Psoas muscle (tissue), 8 donors: Measurements from ENCODE around the gene NFATC1. TPM values are rescaled to one million over a fixed set of nuclear protein-coding genes. Genes with fewer than 3 reads are reported as not detected.

ENCODE experiments used
- ATAC-seq, 4 donors: fragments of 200-7000 bp; cut with Tn5 transposase; one replicate each; pipeline ENCODE4 v1.9.1; 2020; ENCODE audit warnings: moderate library complexity in 3 of 4, mild to moderate bottlenecking in 2 of 4
- DNase-seq, 2 donors: peaks; one replicate each; pipeline ENCODE4 v3.0.0-alpha.2; 2020
- H3K27ac ChIP-seq: fragments of 200-600 bp; one replicate; pipeline ENCODE4 v1.8.0; 2022
- H3K27me3 ChIP-seq, 3 donors: fragments of 200-600 bp in 1 of 3; one replicate each; pipeline versions ENCODE4 v1.6.1 to v1.8.0; 2013 to 2022; ENCODE audit warnings: low read length in 2 of 3, mild to moderate bottlenecking in 2 of 3, moderate library complexity in 1 of 3; ENCODE audit not compliant: insufficient read depth in 3 of 3
- H3K36me3 ChIP-seq, 2 donors: fragments of 200-600 bp in 1 of 2; one replicate each; pipeline versions ENCODE4 v1.6.1 to v1.8.0; 2013 to 2022; ENCODE audit warnings: low read depth in 1 of 2, mild to moderate bottlenecking in 1 of 2, moderate library complexity in 1 of 2; ENCODE audit not compliant: insufficient read depth in 1 of 2
- H3K4me1 ChIP-seq: fragments of 200-600 bp; one replicate; pipeline ENCODE4 v1.8.0; 2022
- H3K4me3 ChIP-seq: fragments of 200-600 bp; one replicate; pipeline ENCODE4 v1.8.0; 2022; ENCODE audit warnings: mild to moderate bottlenecking
- H3K9me3 ChIP-seq: fragments of 200-600 bp; one replicate; pipeline ENCODE4 v1.8.0; 2022
- CTCF ChIP-seq: fragments of 200-600 bp; IDR thresholded peaks from one replicate; pipeline ENCODE4 v1.8.0; 2022; ENCODE audit warnings: antibody characterized with exemption
- WGBS, 3 donors: extraction: QIAGEN DNeasy Blood & Tissue Kit; methylation state at CpG; one replicate each; pipeline versions ENCODE4 v1.1.6 to v1.1.7; 2013; 5-methylcytosine and 5-hydroxymethylcytosine counted together
- intact Hi-C, 2 donors: fragments of 100-400 bp; cut with DNase I; formaldehyde crosslinking; loops; one replicate each; pipeline versions ENCODE4 v1.11.0 to v1.14.2; 2022
- polyA plus RNA-seq, 3 donors: library from polyadenylated mRNA; stranded (reverse); fragments of 200-250 nt; gene quantifications; one replicate each; pipeline ENCODE4 v1.2.3, GENCODE V29; 2013
- total RNA-seq, 4 donors: library from RNA; stranded (reverse); fragmentation: NEBNext Ultra II Directional in 2 of 4; extraction: Animal tissue kit (Norgen Biotek cat#: 25700) in 2 of 4; gene quantifications; one replicate each; pipeline versions ENCODE4 v1.2.1 to v1.2.4, GENCODE V29; 2021 to 2023
- donor health status: healthy with polysubstance abuse.
- donor health status: DM: no; HTN: no; CAD: no; lungs with moderate emphysema.
- donor health status: Bipolar disorder and iron deficiency.
- donor health status: healthy.
- donor health status: DM: yes; HTN: yes; CAD: no.
- donor health status: DM: no; HTN: no; CAD: no.
- donor health status: DM: no; HTN: no; CAD: no.
- donor health status: DM: yes; HTN: yes; CAD: no.

The NFATC1 gene
- total and polyA plus RNA-seq, 7 donors: 3.0 to 28.7 (median 21.0) TPM

- TF ChIP-seq CTCF: no peak
- H3K36me3 ChIP-seq: peaks cover 0 to 53% of the 10 kb centered on the region in 2 donors
- no peak for ATAC-seq
Observed at GRCh38 chr18:79360933-79361332, 34.8 kb upstream of the NFATC1 start.

GRCh38 chr18:79361766-79362522 lies 33.8 kb upstream of the NFATC1 start:
- 92 to 94% (median 93%) methylated on average over 20 of the region's 20 CpGs for WGBS, 3 donors
- peaks cover 0 to 52% of the 10 kb centered on the region in 2 donors for H3K36me3 ChIP-seq
- no peak for DNase-seq

More at GRCh38 chr18:79360933-79361332, 34.8 kb upstream of the NFATC1 start:
- H3K4me1 ChIP-seq: no peaks in the 10 kb centered on the region
- no peak overlapping the region for H3K27ac ChIP-seq
- intact Hi-C loops: no loop called here
- H3K4me3 ChIP-seq: no peak overlapping the region
- H3K9me3 ChIP-seq: no peaks in the 10 kb centered on the region
- no peak for DNase-seq
- no peaks in the 10 kb centered on the region for H3K27me3 ChIP-seq
- 95 to 98% (median 97%) methylated on average over 12 of the region's 12 CpGs for WGBS, 3 donors

GRCh38 chr18:79365701-79366100 lies 30.0 kb upstream of the NFATC1 start:
- Histone ChIP-seq H3K4me3 (no peak overlapping the region), H3K36me3 (peaks cover 0 to 37% of the 10 kb centered on the region in 2 donors)

More at GRCh38 chr18:79361766-79362522, 33.8 kb upstream of the NFATC1 start:
- Histone ChIP-seq H3K4me3 (no peak overlapping the region), H3K27ac (no peak overlapping the region), H3K27me3 (no peaks in the 10 kb centered on the region), H3K4me1 (no peaks in the 10 kb centered on the region), H3K9me3 (no peaks in the 10 kb centered on the region)
- no peak for ATAC-seq
- intact Hi-C loops: no loop called here
- TF ChIP-seq CTCF: no peak

GRCh38 chr18:79366177-79367094 lies 29.3 kb upstream of the NFATC1 start:
- DNase-seq: no peak

More at GRCh38 chr18:79365701-79366100, 30.0 kb upstream of the NFATC1 start:
- H3K9me3 ChIP-seq: no peaks in the 10 kb centered on the region
- no peaks in the 10 kb centered on the region for H3K27me3 ChIP-seq
- 96 to 98% (median 98%) methylated on average over 13 of the region's 13 CpGs for WGBS, 3 donors
- intact Hi-C loops: no loop called here
- no peak overlapping the region for H3K27ac ChIP-seq
- ATAC-seq: no peak
- no peaks in the 10 kb centered on the region for H3K4me1 ChIP-seq
- TF ChIP-seq CTCF: no peak
- no peak for DNase-seq

More at GRCh38 chr18:79366177-79367094, 29.3 kb upstream of the NFATC1 start:
- Histone ChIP-seq H3K27ac (no peak overlapping the region), H3K36me3 (peaks cover 0 to 32% of the 10 kb centered on the region in 2 donors), H3K4me3 (no peak overlapping the region), H3K4me1 (no peaks in the 10 kb centered on the region), H3K9me3 (no peaks in the 10 kb centered on the region), H3K27me3 (no peaks in the 10 kb centered on the region)
- no peak for TF ChIP-seq CTCF
- 88 to 89% (median 88%) methylated on average over 27 to 29 of the region's 29 CpGs for WGBS, 3 donors
- intact Hi-C loops: no loop called here
- ATAC-seq: no peak
